Neuronal stem cell (in vitro differentiated cells): ENCODE measurements around the gene BCL2L1.

Source experiments
- DNase-seq: peaks from one replicate; pipeline ENCODE4 v3.0.0-alpha.2; 2013; ENCODE audit warnings: low spot score
- H2AFZ ChIP-seq: one replicate; pipeline ENCODE4 v1.6.1; 2013; ENCODE audit warnings: mild to moderate bottlenecking, low read length, inconsistent platforms
- H2AK5ac ChIP-seq: 2 replicates; pipeline ENCODE4 v1.6.1; 2013; ENCODE audit warnings: low read depth, mild to moderate bottlenecking, inconsistent platforms, low read length, moderate library complexity, mixed read lengths
- H2BK120ac ChIP-seq: 2 replicates; pipeline ENCODE4 v1.6.1; 2013; ENCODE audit warnings: low read depth, mild to moderate bottlenecking, inconsistent platforms, low read length, moderate library complexity, mixed read lengths
- H2BK12ac ChIP-seq: one replicate; pipeline ENCODE4 v1.6.1; 2013; ENCODE audit warnings: low read length, inconsistent platforms
- H2BK15ac ChIP-seq: 2 replicates; pipeline ENCODE4 v1.6.1; 2013; ENCODE audit warnings: mild to moderate bottlenecking, low read length, inconsistent platforms, mixed read lengths
- H2BK5ac ChIP-seq: one replicate; pipeline ENCODE4 v1.6.1; 2013; ENCODE audit warnings: inconsistent platforms, mild to moderate bottlenecking, low read length, moderate library complexity
- H3K14ac ChIP-seq: one replicate; pipeline ENCODE4 v1.6.1; 2013; ENCODE audit warnings: low read length, inconsistent platforms
- H3K18ac ChIP-seq: 2 replicates; pipeline ENCODE4 v1.6.1; 2013; ENCODE audit warnings: low read length, inconsistent platforms
- H3K23ac ChIP-seq: 2 replicates; pipeline ENCODE4 v1.6.1; 2013; ENCODE audit warnings: low read depth, mild to moderate bottlenecking, mixed read lengths, low read length, inconsistent platforms; ENCODE audit not compliant: poor library complexity
- H3K27ac ChIP-seq: replicated peaks from 3 replicates; pipeline ENCODE4 v1.5.1; 2013; ENCODE audit warnings: low read length, inconsistent platforms
- H3K27me3 ChIP-seq, 3 experiments: 2 replicates each; pipeline ENCODE4 v1.6.1; 2013; ENCODE audit warnings: low read length in 3 of 3, mild to moderate bottlenecking in 2 of 3, inconsistent platforms in 1 of 3, low read depth in 1 of 3, mixed read lengths in 1 of 3, moderate library complexity in 1 of 3; ENCODE audit not compliant: control insufficient read depth in 3 of 3, insufficient read depth in 3 of 3
- H3K36me3 ChIP-seq, 2 donors: replicated peaks in 1 of 2; 2 replicates each; pipeline ENCODE4 v1.6.1; 2013; ENCODE audit warnings: low read length in 2 of 2; ENCODE audit not compliant: control insufficient read depth in 2 of 2, insufficient read depth in 2 of 2
- H3K4ac ChIP-seq: 2 replicates; pipeline ENCODE4 v1.6.1; 2013; ENCODE audit warnings: inconsistent platforms, mild to moderate bottlenecking, low read length, moderate library complexity
- H3K4me1 ChIP-seq, 2 donors: 1 replicate in 1 of 2; 2 replicates in 1 of 2; pipeline ENCODE4 v1.6.1; 2013; ENCODE audit warnings: low read length in 2 of 2, low read depth in 1 of 2; ENCODE audit not compliant: control insufficient read depth in 2 of 2, insufficient read depth in 1 of 2
- H3K4me2 ChIP-seq: one replicate; pipeline ENCODE4 v1.6.1; 2013; ENCODE audit warnings: mild to moderate bottlenecking, low read length, inconsistent platforms; ENCODE audit not compliant: insufficient read depth, poor library complexity, severe bottlenecking
- H3K4me3 ChIP-seq, 2 donors: 2 replicates each; pipeline ENCODE4 v1.5.1; 2013; ENCODE audit warnings: low read length in 2 of 2, mild to moderate bottlenecking in 2 of 2, inconsistent platforms in 1 of 2, moderate library complexity in 1 of 2
- H3K79me1 ChIP-seq: one replicate; pipeline ENCODE4 v1.6.1; 2013; ENCODE audit warnings: low read depth, mild to moderate bottlenecking, inconsistent platforms, low read length, moderate library complexity
- H3K9ac ChIP-seq: one replicate; pipeline ENCODE4 v1.6.1; 2013; ENCODE audit warnings: mild to moderate bottlenecking, low read depth, low read length, inconsistent platforms; ENCODE audit not compliant: poor library complexity
- H3K9me3 ChIP-seq, 2 donors: replicated peaks in 1 of 2; 2 replicates each; pipeline versions ENCODE3 to v1.6.1; 2013; ENCODE audit warnings: low read length in 2 of 2, mild to moderate bottlenecking in 2 of 2, inconsistent platforms in 1 of 2, low read depth in 1 of 2, mixed read lengths in 1 of 2, moderate library complexity in 1 of 2; ENCODE audit not compliant: control insufficient read depth in 2 of 2, insufficient read depth in 1 of 2
- H4K8ac ChIP-seq: one replicate; pipeline ENCODE4 v1.6.1; 2013; ENCODE audit warnings: low read depth, mild to moderate bottlenecking, inconsistent platforms, low read length, moderate library complexity
- H4K91ac ChIP-seq: one replicate; pipeline ENCODE4 v1.6.1; 2013; ENCODE audit warnings: low read length, low read depth, mild to moderate bottlenecking, inconsistent platforms; ENCODE audit not compliant: poor library complexity
- WGBS, 2 donors: extraction: QIAGEN DNeasy Blood & Tissue Kit; methylation state at CpG; one replicate each; pipeline ENCODE4 v1.1.7; 2013; ENCODE audit warnings: missing lambda C conversion rate in 2 of 2, mixed read lengths in 1 of 2; ENCODE audit not compliant: insufficient read length in 2 of 2, insufficient replicate concordance in 1 of 2; ENCODE audit errors: extremely low coverage in 2 of 2; 5-methylcytosine and 5-hydroxymethylcytosine counted together

The BCL2L1 gene

GRCh38 chr20:31723319-31724078 is 831 bp upstream of the BCL2L1 start:
- Histone ChIP-seq H3K9ac (peak overlapping the region; percentile 89), H2BK120ac (peak overlapping the region; percentile 62), H4K91ac (peak overlapping the region; percentile 65), H3K9me3 (no peaks in the 10 kb centered on the region), H3K23ac (peak overlapping the region; percentile 70), H3K79me1 (peaks cover 3% of the 10 kb centered on the region), H2BK5ac (peak overlapping the region; percentile 99), H3K4me1 (peaks cover 16 to 27% of the 10 kb centered on the region in 2 donors), H3K27ac (peak overlapping the region; percentile 94), H3K4ac (peak overlapping the region; percentile 78), H3K27me3 (no peaks in the 10 kb centered on the region), H2BK12ac (no peak overlapping the region), H3K4me3 (peak overlapping the region; percentile 77 to 89), H3K36me3 (peaks cover 4 to 36% of the 10 kb centered on the region in 2 donors), H3K18ac (peak overlapping the region; percentile 97), H3K4me2 (peak overlapping the region; percentile 79), H2BK15ac (peak overlapping the region; percentile 83), H3K14ac (no peak overlapping the region), H4K8ac (peak overlapping the region; percentile 66), H2AK5ac (peak overlapping the region; percentile 91), H2AFZ (peak overlapping the region; percentile 98)
- no CpG with 5 or more reads among the region's 77 CpGs for WGBS, 2 donors
- DNase-seq: peak; percentile 99

GRCh38 chr20:31723069-31723318 is 326 bp upstream of the BCL2L1 start:
- DNase-seq: no peak
- Histone ChIP-seq H4K91ac (peak overlapping the region; percentile 65), H3K4me3 (peak overlapping the region; percentile 77 to 81), H3K14ac (no peak overlapping the region), H3K79me1 (peaks cover 3% of the 10 kb centered on the region), H3K9me3 (no peaks in the 10 kb centered on the region), H2BK120ac (peak overlapping the region; percentile 62), H3K27ac (peak overlapping the region; percentile 94), H3K23ac (peak overlapping the region; percentile 70), H2BK12ac (no peak overlapping the region), H3K4me2 (peak overlapping the region; percentile 79), H3K4me1 (peaks cover 16 to 27% of the 10 kb centered on the region in 2 donors), H3K9ac (peak overlapping the region; percentile 89), H3K27me3 (no peaks in the 10 kb centered on the region), H4K8ac (peak overlapping the region; percentile 66), H2BK5ac (peak overlapping the region; percentile 99), H2BK15ac (peak overlapping the region; percentile 83), H2AK5ac (peak overlapping the region; percentile 91), H2AFZ (peak overlapping the region; percentile 98), H3K4ac (peak overlapping the region; percentile 78), H3K18ac (peak overlapping the region; percentile 97), H3K36me3 (peaks cover 4 to 38% of the 10 kb centered on the region in 2 donors)
- WGBS, 2 donors: no CpG with 5 or more reads among the region's 10 CpGs

GRCh38 chr20:31721408-31722256 is 1.0 kb downstream of the BCL2L1 start:
- Histone ChIP-seq H3K27ac (no peak overlapping the region), H3K4ac (no peak overlapping the region), H3K4me2 (peak overlapping the region; percentile 20), H2AK5ac (peak overlapping the region; percentile 72), H3K18ac (peak overlapping the region; percentile 13), H2BK12ac (no peak overlapping the region), H2BK5ac (no peak overlapping the region), H2BK15ac (peak overlapping the region; percentile 32), H3K14ac (no peak overlapping the region), H3K4me3 (peak overlapping the region; percentile 44 to 77), H3K27me3 (no peaks in the 10 kb centered on the region), H3K36me3 (peaks cover 4 to 52% of the 10 kb centered on the region in 2 donors), H3K79me1 (peaks cover 3% of the 10 kb centered on the region), H3K9ac (no peak overlapping the region), H3K23ac (peak overlapping the region; percentile 13), H3K9me3 (no peaks in the 10 kb centered on the region), H3K4me1 (peaks cover 16 to 27% of the 10 kb centered on the region in 2 donors), H2AFZ (peak overlapping the region; percentile 98), H2BK120ac (no peak overlapping the region), H4K8ac (no peak overlapping the region), H4K91ac (no peak overlapping the region)
- DNase-seq: no peak
- no CpG with 5 or more reads among the region's 22 CpGs for WGBS, 2 donors
